Cardiac septum (tissue), 1 donor: ENCODE measurements around the gene TNRC6C. TPM values are rescaled to one million over a fixed set of nuclear protein-coding genes. Genes with fewer than 3 reads are reported as not detected.

ENCODE experiments used
- DNase-seq: peaks from one replicate; pipeline ENCODE4 v3.0.0-alpha.2; 2020; ENCODE audit warnings: low spot score
- intact Hi-C: fragments of 100-400 bp; cut with DNase I; formaldehyde crosslinking; loops from one replicate; pipeline ENCODE4 v1.14.0; 2022
- total RNA-seq: library from RNA; stranded (reverse); fragmentation: NEBNext Ultra II Directional; extraction: Animal tissue kit (Norgen Biotek cat#: 25700); gene quantifications from one replicate; pipeline ENCODE4 v1.2.1, GENCODE V29; 2021
- donor health status: DM: no; HTN: no; CAD: no.

TNRC6C gene
- total RNA-seq, 1 donor from 2014 or later, result 17.8 TPM

GRCh38 chr17:78001612-78002011, 43.1 kb downstream of the TNRC6C start:
- intact Hi-C loops, result no loop called here
- DNase-seq, result no peak

GRCh38 chr17:78002166-78002565, 43.7 kb downstream of the TNRC6C start:
- intact Hi-C loops, result no loop called here
- no peak for DNase-seq

GRCh38 chr17:78005452-78006171, 47.1 kb downstream of the TNRC6C start:
- no peak for DNase-seq
- intact Hi-C loops, result no loop called here

GRCh38 chr17:78006338-78006737, 47.8 kb downstream of the TNRC6C start:
- intact Hi-C loops, result no loop called here
- DNase-seq, result no peak

- intact Hi-C loops, result no loop called here
- DNase-seq, result no peak
Measured at GRCh38 chr17:78007647-78008046, 49.1 kb downstream of the TNRC6C start.

- no peak for DNase-seq
- intact Hi-C loops, result loop anchor here (10.0 kb wide), 1 partner anchor 176 kb away; no protein-coding TSS in a partner anchor
Measured at GRCh38 chr17:78010759-78011158, 52.3 kb downstream of the TNRC6C start.

- no peak for DNase-seq
- intact Hi-C loops, result loop anchor here (2.0 to 10.0 kb wide), 2 partner anchors 178 to 472 kb away; no protein-coding TSS in a partner anchor
Measured at GRCh38 chr17:78012428-78012827, 53.9 kb downstream of the TNRC6C start.

DNA sequence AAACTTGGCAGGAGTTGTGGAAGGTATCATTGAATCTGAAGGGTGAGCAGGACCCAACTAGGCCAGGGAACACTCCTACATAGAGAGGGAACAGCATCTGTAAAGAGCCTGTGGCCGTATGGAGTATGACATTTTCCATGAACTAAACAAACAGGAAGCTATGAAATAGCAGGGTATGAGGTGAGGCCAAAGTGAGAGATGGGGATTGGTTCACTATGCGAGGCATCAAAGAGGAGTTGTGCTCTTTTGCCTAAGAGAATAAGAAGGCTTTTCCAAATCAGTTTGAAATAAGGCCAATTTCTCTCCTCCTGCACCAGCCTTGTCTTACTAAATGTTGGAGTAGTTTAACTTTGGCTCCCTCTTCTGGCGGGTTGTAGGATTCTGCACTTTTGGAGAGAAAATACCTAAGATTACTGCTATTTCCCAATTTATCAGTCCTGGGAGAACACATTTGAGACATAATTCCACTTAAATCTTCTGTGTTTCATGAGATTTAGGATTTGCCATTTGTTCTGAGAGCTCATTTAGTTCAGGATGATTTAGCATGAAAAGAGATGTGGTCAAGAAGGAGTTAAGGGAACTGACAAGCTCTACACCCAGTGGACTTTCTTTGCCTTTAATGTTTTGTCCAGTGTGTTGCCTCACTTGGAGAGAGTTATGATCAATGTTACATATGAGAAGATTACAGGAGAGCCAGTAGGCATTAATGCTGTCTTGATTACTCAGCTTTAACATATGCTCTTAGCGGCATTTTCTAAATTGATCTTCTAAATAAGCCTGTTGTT, 55.4 kb downstream of the TNRC6C start:
- intact Hi-C loops, result loop anchor here (2.0 to 10.0 kb wide), 3 partner anchors 179 to 473 kb away; no protein-coding TSS in a partner anchor
- no peak for DNase-seq

- intact Hi-C loops, result loop anchor here (2.0 to 10.0 kb wide), 2 partner anchors 180 to 242 kb away; no protein-coding TSS in a partner anchor
- no peak for DNase-seq
Measured at GRCh38 chr17:78014646-78015045, 56.1 kb downstream of the TNRC6C start.

- DNase-seq, result no peak
- intact Hi-C loops, result loop anchor here (10.0 kb wide), 1 partner anchor 182 kb away; no protein-coding TSS in a partner anchor
Measured at GRCh38 chr17:78016852-78017251, 58.3 kb downstream of the TNRC6C start.

- intact Hi-C loops, result loop anchor here (10.0 kb wide), 1 partner anchor 185 kb away; no protein-coding TSS in a partner anchor
- DNase-seq, result no peak
Measured at GRCh38 chr17:78019367-78019975, 61.0 kb downstream of the TNRC6C start.

GRCh38 chr17:78019976-78020716, 61.6 kb downstream of the TNRC6C start:
- intact Hi-C loops, result loop anchor here (5.0 to 10.0 kb wide), 2 partner anchors 67 to 185 kb away; no protein-coding TSS in a partner anchor
- DNase-seq, result no peak

DNA sequence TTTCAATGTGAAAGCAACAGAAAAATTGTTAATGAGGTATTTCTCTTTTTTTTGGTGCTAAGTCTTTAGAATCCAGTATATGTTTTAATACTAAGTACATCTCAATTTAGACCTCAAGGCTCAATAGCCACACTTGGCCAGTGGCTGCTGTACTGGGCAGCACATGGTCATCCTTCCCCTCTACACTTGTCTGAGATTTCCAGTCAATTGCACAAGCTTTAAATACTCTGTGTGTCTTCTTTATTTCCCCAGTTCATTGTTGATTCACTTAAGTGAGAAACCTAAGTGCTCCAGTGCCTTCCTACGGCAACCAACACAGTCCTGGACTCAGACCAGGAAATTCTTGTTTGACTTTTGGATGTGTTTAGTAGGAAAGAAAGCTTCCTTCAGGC, 62.2 kb downstream of the TNRC6C start:
- intact Hi-C loops, result loop anchor here (5.0 kb wide), 1 partner anchor 67 kb away; no protein-coding TSS in a partner anchor
- no peak for DNase-seq

GRCh38 chr17:78022425-78022824, 63.9 kb downstream of the TNRC6C start:
- DNase-seq, result no peak
- intact Hi-C loops, result loop anchor here (5.0 kb wide), 1 partner anchor 65 kb away; no protein-coding TSS in a partner anchor

- no peak for DNase-seq
- intact Hi-C loops, result loop anchor here (5.0 kb wide), 1 partner anchor 64 kb away; no protein-coding TSS in a partner anchor
Measured at GRCh38 chr17:78023042-78023441, 64.5 kb downstream of the TNRC6C start.

DNA sequence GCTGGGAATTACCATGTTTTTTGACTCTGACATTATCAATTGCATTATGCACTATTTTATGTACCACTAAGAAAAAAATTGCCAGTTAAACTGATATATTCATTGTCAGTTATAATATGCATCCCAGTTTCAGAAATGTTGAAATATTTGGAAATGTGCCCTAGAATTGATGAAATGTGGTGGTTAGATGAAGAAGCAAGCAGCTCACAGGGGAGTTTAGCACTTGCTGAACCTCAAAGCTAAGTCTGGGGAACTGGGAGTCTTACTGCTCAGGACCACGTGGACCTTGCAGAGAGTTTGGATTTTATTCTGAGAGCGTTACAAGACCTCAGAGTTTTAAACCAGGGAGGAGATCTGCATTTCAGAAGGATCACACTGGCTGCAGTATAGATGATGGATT, 67.9 kb downstream of the TNRC6C start:
- DNase-seq, result no peak
- intact Hi-C loops, result no loop called here

GRCh38 chr17:78027121-78027520, 68.6 kb downstream of the TNRC6C start:
- intact Hi-C loops, result no loop called here
- DNase-seq, result no peak

DNA sequence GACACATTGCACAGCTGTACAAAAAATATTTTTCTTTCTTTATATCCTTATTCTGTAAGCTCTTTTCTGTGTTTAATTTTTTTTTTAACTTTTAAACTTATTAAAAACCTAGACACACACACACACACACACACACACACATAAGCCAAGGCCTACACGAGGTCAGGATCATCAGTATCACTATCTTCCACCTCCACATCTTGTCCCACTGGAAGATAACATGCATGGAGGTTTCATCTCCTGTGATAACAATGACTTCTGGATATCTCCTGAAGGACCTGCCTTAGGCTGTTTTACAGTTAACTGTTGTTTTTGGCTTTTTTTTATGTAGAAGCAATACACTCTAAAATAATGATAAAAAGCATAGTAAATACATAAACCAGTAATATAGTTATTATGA, 71.2 kb downstream of the TNRC6C start:
- intact Hi-C loops, result no loop called here

GRCh38 chr17:78031435-78031834, 72.9 kb downstream of the TNRC6C start:
- intact Hi-C loops, result no loop called here
- DNase-seq, result no peak

More for the DNA sequence above, 71.2 kb downstream of the TNRC6C start:
- DNase-seq, result no peak
